GM19452 (cell line): Measurements from ENCODE around the gene SKA1.
"Not testable (repeated sequence)": the region's sequence is repeated elsewhere in the genome, so short reads cannot be mapped to it uniquely, and the experiment has no call there.

Source experiments
- ATAC-seq: cut with Tn5 transposase; IDR thresholded peaks from one replicate; pipeline ENCODE4 v1.9.1; 2021; ENCODE audit not compliant: unreplicated experiment

The SKA1 gene

DNA sequence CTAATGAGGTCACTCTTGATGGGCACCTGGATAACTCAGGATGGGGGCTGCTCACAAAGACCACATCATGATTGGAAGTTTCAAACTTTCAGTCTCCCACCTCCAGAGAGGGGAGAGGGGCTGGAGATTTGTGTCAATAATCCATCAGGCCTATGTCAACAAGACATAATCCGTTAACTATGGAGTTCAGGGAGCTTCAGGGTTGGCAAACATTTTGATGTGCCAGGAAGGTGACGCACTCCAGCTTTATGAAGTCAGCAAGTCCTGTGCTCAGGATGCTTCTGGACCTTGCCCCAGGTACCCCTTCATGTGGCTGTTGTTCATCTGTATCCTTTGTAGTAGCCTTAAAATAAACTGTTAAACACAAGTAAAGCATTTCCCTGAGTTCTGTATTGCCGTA, 19.0 kb downstream of the SKA1 start:
- ATAC-seq, result no peak

DNA sequence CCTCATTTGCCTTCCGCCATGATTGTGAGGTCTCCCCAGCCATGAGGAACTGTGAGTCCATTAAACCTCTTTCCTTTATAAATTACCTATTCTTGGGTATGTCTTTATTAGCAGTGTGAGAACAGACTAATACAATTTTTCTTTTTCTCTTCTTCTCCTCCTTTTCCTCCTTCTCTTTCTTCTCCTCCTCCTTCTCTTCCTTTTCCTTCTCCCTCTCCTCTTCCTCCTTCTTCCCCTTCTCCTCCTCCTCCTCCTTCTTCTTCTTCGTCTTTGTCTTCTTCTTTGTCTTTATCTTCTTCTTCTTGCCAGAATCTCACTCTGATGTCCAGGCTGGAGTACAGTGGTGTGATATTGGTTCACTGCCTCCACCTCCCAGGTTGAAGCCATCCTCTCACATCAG, 20.2 kb downstream of the SKA1 start:
- no peak for ATAC-seq

DNA sequence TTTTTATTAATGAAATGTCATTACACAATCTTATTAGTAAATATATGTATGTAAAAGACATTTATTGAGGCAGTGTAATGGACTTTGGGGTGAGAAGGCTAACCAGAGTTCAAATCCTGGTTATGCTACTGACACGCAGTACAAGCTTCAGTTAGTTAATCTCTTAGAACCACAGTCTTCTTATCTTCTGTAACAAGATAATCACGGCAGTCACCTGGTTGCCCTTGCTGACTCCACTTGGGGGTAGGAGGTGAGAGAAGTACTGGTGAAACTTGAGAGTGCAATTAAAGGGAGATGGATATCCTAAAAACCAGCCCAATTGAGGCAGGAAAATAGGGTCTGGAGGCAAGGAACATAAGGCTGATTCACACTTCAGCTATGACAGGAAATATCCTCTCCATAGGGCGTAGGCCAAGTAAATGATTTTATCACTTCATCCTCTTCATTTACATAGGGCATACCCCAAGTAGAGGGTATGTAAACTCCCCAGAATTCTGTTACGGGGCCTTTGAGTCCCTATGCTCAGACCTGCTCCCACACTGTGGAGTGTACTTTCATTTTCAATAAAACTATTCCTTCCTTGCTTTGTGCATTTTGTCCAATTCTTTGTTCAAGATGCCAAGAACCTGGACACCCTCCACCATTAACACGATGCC, 21.3 kb downstream of the SKA1 start:
- ATAC-seq, result no peak

DNA sequence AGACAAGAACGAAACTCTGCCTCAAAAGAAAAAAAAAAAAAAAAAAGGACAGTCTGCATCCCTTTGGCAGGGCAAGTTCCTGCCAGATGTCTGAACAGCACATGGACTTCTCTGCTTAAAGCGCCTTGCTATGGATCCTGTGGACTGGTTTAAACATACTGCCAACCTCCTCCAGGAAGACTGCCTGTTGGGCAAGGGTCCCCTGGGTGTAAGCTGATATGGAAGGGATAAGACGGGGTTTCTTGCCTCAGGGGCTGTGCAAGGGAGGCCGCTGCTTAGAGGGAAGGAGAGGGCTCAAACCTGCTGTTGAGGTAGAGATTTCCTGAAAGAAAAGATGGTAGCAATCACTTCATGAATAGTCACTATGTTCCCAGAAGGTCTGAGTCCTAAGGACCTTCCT, 22.2 kb downstream of the SKA1 start:
- no peak for ATAC-seq

DNA sequence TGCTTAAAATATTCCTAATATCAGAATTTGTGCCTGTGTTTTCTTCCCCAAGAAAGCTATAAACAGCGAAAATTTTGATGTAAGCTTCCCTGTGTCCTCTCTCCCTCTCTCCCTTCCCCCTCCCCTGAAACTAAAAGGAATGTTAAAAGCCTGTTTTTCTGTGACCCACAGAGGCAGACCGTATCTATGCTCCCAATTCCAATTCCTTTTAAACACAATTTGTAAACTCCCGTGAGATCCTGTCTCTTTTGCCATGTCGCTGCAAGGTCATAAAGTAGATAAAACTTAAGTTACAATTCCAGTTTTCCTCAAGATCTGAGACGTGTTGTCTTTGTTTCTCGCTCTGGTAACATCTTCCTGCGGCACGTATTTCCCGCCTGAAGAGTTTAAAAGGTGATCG, 23.3 kb downstream of the SKA1 start:
- no peak for ATAC-seq

DNA sequence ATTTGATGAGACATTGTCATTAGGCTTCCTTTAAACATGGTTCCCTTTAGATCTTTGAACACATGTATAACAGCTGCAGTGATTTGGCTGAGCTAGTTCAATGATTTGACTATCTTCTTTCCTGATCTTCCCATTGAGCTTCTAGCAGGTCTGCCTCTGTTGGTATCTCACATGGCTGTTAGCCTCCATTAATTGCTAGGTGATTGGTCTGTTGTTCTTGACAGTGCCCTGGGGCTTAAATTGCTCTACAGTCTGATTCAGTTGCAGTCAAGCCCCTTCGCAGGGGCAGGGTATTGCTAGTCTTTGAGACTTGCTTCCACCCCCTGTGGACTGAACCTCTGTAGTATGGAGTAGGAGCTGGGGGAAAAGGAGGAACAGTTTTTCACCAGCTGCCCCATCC, 24.1 kb downstream of the SKA1 start:
- ATAC-seq, result no peak

DNA sequence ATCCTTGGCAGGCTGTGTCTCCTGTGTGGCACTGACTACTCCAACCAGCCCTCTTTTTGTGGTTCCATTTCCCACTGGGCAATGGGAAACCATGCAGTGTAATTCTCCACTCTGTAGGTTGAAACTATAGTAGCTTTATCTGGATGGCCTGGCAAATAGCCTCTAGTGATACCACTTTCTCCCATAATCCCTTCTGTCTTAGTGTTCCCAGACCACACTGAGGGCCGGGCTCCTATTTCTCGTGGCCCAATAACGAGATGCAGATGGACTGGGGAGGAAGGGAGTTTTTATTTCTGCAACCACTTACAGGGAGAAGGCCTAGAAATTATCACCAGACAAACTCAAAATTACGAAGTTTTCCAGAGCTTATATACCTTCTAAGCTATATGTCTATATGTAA, 24.7 kb downstream of the SKA1 start:
- ATAC-seq, result no peak

DNA sequence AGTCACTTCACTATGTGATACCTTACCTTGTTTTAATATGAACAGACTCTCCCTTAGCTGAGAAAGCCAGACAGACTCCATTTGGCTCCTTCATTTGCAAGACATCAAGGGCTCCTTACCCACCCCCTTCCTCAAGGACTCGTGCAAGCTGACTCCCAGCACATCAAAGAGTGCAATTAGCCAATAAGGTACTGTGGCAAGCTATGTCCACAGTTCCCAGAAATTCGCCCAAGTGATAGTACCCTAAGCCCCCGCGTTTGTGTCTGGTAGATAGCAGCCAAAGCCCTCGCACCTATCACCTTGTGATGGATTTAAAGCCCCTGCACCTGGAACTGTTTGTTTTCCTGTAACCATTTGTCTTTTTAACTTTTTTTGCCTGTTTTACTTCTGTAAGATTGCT, 25.6 kb downstream of the SKA1 start:
- not testable (repeated sequence) for ATAC-seq

DNA sequence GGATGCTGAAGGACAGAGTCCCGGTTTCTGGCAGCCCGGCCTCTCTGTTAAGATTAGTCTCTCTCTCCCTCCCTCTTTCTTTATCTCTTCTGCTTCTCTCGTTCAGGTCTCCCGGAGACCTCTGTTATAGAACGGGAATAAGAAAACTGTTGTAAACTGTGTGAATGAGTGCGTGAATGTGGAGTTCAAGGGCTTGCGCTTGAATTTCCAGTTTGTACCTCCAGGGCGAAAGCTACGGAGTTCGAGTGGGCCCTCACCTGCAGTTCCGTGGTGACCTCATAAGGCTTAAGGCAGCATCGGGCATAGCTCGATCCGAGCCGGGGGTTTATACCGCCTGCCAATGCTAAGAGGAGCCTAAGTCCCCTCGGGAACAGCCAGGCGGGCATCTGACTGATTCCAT, 26.4 kb downstream of the SKA1 start:
- no peak for ATAC-seq

DNA sequence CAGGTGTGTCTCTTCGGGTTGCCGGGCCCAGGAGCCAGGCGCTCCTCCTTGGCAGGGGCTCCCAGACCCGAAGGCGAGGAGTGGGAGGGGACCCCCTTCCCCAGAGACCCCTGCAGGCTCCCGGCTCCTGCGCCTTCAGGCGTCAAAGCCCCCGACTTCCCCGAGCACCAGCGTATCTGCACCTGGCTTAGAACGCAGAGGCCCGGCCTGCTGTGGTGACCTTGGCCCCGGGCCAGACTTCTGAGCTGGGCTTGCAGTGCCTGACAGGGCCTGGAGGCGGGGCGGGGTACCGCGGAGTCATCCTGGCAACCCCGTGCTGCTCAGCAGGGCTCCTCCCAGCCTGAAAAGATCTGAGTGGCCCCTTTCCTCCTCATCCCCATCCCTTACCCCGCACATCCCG, 27.0 kb downstream of the SKA1 start:
- ATAC-seq, result no peak

DNA sequence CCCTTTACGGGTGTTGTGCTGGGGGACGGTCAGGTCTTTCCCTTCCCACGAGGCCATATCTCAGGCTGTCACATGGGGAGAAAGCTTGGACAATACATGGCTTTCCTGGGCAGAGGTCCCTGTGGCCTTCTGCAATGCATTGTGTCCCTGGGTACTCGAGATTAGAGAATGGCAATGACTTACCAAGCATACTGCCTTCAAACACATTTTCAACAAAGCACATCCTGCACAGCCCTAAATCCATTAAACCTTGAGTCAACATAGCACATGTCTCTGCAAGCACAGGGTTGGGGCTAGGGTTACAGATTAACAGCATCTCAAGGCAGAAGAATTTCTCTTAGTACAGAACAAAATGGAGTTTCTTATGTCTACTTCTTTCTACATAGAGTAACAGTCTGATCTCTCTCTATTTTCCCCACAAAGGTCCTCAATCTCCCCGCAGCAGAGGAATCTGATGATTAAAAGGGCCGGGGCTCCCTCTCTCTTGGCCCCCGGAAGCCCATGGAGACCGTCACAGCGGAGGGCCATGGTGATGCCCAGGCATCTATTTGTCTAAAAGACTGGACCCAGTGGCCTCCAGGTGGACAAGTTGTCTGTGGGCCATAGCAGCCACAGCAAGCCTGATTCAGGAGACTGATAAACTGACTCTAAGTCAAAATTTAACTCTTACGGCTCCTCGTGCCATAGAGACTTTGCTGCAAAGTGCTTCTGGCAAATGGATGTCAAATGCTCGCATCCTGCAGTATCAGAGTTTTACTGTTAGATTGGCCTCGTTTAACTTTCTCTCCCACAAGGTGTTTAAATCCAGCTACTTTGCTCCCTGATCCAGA, 30.1 kb downstream of the SKA1 start:
- ATAC-seq, result not testable (repeated sequence)

DNA sequence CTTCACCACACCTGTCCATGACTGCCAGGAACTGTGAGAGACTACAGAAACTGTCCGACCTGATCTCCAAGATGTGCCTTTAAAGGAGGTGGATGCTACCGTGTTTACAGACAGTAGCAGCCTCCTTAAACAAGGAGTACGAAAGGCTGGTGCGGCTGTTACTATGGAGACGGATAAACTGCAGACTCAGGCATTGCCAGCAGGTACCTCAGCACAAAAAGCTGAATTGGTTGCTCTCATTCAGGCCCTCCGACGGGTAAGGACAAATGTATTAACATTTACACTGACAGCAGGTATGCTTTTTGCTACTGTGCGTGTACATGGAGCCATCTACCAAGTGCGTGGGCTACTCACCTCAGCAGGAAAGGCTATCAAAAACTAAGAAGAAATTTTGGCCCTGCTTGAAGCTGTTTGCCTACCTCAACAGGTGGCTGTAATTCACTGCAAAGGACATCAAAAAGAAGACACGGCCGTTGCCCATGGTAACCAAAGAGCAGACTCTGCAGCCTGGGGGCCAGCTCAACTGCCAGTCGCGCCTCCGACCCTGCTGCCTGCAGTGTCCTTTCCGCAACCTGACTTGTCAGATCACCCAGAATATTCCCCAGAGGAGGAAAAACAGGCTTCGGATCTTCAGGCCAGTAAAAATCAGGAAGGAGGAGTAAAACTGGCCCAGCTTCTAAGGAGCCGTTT, 30.9 kb downstream of the SKA1 start:
- ATAC-seq, result no peak

DNA sequence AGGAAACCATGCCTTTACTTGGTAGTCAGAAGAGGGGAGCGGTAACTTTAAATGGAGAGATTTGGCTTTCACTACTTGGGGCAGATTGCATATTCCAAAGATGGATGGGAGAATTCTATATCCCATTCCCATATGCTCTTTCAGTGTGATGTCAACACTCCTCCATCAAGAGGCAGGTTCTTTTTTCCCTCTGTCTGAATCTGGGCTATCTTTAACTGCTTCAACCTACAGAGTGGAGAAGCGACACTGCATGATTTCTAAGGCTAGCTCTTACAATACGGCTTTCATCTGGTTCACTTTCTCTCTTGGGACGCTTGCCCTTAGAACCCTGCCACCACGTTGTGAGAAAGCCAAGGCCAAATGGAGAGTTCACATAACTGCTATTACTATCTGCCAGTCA, 34.4 kb downstream of the SKA1 start:
- no peak for ATAC-seq

DNA sequence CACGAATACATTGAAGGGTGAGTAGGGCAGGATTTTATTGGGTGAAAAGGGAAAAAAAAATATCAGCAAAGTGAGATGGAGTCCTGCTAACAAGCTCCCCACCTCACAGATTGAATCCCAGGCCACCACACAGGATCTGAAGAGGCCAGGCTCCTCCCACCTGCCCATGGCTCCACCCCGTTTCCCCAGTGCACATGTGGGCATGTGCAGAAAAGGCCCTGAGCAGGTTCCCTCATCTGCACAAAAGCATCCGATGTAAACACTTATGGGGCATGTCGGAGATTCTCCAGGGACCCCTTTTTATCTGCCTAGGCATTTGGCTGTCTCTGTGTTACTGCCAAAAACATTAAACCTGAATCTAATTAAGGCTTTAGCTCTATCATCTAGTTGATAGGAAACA, 35.2 kb downstream of the SKA1 start:
- ATAC-seq, result no peak

DNA sequence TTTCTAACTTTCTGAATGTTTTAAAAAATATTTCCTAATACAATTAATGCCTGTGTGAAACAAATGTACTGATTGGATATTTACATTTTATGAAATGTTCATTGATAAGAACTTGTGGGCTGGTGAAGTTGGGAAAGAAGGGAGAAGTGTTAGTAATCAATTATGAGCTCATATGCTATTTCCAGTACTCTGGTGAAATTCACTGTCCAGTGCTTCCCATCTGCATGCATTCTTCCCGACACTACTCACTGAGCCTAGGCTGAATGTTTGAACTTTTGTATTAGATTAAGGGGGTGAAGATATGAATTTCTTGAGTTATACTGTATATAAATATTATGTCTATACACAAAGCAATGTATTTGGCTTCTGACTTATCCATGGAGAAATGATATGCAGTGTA, 36.0 kb downstream of the SKA1 start:
- no peak for ATAC-seq

DNA sequence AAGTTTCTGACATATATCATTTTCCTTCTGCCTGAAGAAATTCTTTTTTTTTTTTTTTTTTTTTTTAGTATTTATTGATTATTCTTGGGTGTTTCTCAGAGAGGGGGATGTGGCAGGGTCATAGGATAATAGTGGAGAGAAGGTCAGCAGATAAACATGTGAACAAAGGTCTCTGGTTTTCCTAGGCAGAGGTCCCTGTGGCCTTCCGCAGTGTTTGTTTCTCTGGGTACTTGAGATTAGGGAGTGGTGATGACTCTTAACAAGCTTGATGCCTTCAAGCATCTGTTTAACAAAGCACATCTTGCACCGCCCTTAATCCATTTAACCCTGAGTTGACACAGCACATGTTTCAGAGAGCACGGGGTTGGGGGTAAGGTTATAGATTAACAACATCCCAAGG, 42.0 kb downstream of the SKA1 start:
- ATAC-seq, result not testable (repeated sequence)

DNA sequence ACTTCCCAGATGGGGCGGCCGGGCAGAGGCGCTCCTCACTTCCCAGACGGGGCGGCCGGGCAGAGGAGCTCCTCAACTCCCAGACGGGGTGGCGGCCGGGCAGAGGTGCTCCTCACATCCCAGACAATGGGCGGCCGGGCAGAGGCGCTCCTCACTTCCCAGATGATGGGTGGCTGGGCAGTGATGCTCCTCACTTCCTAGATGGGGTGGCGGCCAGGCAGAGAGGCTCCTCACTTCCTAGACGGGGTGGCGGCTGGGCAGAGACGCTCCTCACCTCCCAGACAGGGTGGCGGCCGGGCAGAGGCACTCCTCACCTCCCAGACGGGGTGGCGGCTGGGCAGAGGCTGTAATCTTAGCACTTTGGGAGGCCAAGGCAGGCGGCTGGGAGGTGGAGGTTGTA, 42.9 kb downstream of the SKA1 start:
- not testable (repeated sequence) for ATAC-seq

DNA sequence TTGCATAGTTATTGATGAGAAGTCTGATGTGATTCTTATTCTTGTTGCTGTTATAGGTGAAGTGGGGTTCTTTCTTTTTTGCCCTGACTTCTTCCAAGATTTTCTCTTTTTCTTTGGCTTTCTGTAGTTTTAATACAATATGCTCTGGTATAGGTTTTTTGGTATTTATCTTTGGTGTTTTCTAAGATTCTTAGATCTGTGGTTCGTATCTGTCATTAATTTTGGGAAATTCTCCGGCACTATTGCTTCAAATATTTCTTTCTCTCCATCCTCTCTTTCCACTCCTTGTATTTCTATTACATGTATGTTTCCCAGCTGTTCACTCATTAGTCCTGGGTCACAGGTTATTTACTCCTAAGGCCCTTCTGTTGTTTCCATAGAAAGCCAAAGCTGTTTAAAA, 43.8 kb downstream of the SKA1 start:
- no peak for ATAC-seq

DNA sequence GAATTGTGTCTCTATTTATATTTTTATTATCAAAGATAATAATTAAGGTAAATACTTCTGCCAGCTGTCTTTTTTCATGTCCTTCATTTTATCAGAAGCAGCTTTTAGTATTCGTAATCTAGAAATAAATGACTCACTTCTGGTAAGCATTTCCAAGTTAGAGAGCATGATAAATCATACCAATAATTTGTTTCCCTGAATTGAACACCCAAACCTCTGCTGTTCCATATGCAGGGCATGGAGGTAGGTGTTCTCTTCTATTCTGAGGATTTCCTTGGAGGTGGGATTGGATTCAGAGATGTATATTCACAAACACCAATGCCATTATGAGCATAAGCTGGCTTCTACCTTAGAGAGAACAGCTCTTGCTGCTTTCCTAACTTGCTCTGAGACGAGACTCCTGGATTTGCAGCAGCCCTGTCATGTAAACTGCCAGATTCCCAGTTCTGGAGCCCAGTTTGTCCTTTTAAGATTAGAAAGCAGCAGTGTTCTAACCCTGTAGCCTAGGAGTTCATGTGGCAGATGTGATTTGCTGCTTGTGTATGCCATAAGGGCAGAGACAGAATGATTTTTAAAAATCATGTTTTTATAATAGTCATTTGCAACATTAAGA, 47.5 kb downstream of the SKA1 start:
- ATAC-seq, result no peak

DNA sequence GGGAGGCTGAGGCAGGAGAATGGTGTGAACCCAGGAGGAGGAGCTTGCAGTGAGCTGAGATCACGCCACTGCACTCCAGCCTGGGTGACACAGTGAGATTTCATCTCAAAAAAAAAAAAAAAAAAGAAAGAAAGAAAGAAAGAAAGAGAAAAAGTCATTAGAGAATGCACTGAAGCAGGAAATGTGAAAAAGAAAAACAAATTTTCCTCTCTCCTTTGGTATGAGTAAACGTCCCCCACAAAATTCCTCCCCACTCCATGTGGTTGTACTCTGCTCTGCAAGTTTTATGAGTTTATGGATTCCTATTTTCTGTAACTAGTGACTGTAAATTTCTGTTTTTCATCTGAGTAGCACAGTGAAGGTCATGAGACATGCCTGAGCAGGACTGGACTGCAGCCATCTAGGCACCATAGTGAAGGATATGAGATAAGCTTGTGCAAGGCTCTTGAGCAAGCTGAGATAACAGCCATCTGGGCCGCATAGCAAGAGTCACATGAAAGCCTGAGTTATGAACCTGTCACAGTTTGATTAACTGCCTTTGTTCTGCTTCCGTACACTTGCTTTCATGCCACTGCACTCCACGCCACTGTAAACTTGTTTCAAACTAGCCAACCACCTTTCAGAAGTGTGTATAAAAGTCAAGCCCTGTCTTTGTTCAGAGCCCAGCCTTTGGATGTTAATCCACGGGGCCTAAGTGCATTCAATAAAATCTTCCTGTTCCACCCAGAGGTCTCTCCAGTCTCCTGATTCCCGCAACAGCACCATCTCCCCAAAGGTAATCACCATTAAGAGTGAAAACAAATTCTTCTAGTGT, 50.2 kb downstream of the SKA1 start:
- no peak for ATAC-seq

DNA sequence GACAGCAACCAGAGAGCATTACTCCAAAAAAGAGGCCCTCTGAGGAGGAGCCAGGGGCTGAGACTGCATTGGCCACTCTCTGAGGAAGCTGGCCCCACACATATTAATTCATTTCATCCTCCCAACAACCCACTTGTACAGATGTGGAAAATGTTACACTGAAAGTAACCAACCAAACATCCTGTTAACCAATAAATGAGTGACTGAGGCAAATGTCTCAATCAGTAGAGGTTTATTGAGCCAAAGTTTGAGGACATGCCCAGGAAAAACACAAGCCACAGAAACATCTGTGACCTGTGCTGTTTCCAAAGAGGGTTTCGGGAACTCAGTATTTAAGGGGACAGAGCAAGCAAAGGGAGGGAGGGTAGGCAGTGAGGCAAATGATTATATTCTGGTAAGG, 53.0 kb downstream of the SKA1 start:
- no peak for ATAC-seq
